CD8-positive, alpha-beta memory T cell (primary cell): ENCODE measurements around the gene GGA3. TPM values are rescaled to one million over a fixed set of nuclear protein-coding genes. Genes with fewer than 3 reads are reported as not detected.
"Not testable (repeated sequence)": the region's sequence is repeated elsewhere in the genome, so short reads cannot be mapped to it uniquely, and the experiment has no call there.

Source experiments
- CTCF ChIA-PET: fragments of 350-600 bp; sonication (Branson Sonifier 250); formaldehyde crosslinking; loops from one replicate; lab custom pipeline; 2021; ENCODE audit warnings: antibody characterized with exemption; lab: Charles Lee
- POLR2A ChIA-PET: fragments of 350-600 bp; sonication (Branson Sonifier 250); formaldehyde crosslinking; loops from one replicate; lab custom pipeline; 2021; ENCODE audit warnings: antibody characterized with exemption; lab: Charles Lee
- DNase-seq, 5 donors: peaks; one replicate each; pipeline versions ENCODE4 v3.0.0 to v3.0.0-alpha.2; 2020 to 2022; ENCODE audit warnings: mixed read lengths in 1 of 5
- H3K27ac ChIP-seq: one replicate; pipeline ENCODE4 v1.7.0; 2013; ENCODE audit warnings: low read depth, mild to moderate bottlenecking, low read length, moderate library complexity
- H3K27me3 ChIP-seq: 2 replicates; pipeline ENCODE4 v1.7.0; 2013; ENCODE audit warnings: low read length, mild to moderate bottlenecking; ENCODE audit not compliant: insufficient read depth, poor library complexity, severe bottlenecking
- H3K36me3 ChIP-seq: 2 replicates; pipeline ENCODE4 v1.7.0; 2013; ENCODE audit warnings: mild to moderate bottlenecking, low read length, moderate library complexity; ENCODE audit not compliant: insufficient read depth
- H3K4me1 ChIP-seq: 2 replicates; pipeline ENCODE4 v1.7.0; 2013; ENCODE audit warnings: mild to moderate bottlenecking, low read length, moderate library complexity; ENCODE audit not compliant: insufficient read depth
- H3K4me3 ChIP-seq: 2 replicates; pipeline ENCODE4 v1.7.0; 2013; ENCODE audit warnings: mild to moderate bottlenecking, low read length
- H3K9me3 ChIP-seq: 2 replicates; pipeline ENCODE4 v1.7.0; 2013; ENCODE audit warnings: mild to moderate bottlenecking, low read length
- H3K27ac Mint-ChIP-seq, 8 donors: one replicate each; pipeline ENCODE4 v1.8.0; 2020 to 2021; ENCODE audit warnings: mixed read lengths in 8 of 8, mild to moderate bottlenecking in 6 of 8, inconsistent platforms in 3 of 8, moderate library complexity in 3 of 8
- H3K27me3 Mint-ChIP-seq, 2 donors: one replicate each; pipeline ENCODE4 v1.8.0; 2020 to 2021; ENCODE audit warnings: mixed read lengths in 2 of 2, mild to moderate bottlenecking in 1 of 2, moderate library complexity in 1 of 2
- H3K36me3 Mint-ChIP-seq, 3 donors: one replicate each; pipeline ENCODE4 v1.8.0; 2020 to 2021; ENCODE audit warnings: mixed read lengths in 3 of 3, inconsistent platforms in 1 of 3, mild to moderate bottlenecking in 1 of 3
- H3K4me1 Mint-ChIP-seq, 3 donors: one replicate each; pipeline ENCODE4 v1.8.0; 2020 to 2021; ENCODE audit warnings: mixed read lengths in 3 of 3, inconsistent platforms in 1 of 3, mild to moderate bottlenecking in 1 of 3
- H3K4me3 Mint-ChIP-seq, 7 donors: one replicate each; pipeline ENCODE4 v1.8.0; 2020 to 2021; ENCODE audit warnings: mixed read lengths in 7 of 7, mild to moderate bottlenecking in 6 of 7, moderate library complexity in 4 of 7, inconsistent platforms in 2 of 7
- H3K9me3 Mint-ChIP-seq, 5 donors: one replicate each; pipeline ENCODE4 v1.8.0; 2020 to 2022; ENCODE audit warnings: mixed read lengths in 5 of 5, mild to moderate bottlenecking in 3 of 5, moderate library complexity in 2 of 5, inconsistent platforms in 1 of 5
- polyA plus RNA-seq: library from polyadenylated mRNA; unstranded; fragments of 300-500 nt; fragmentation: Illumina TruSeq; gene quantifications from one replicate; pipeline ENCODE4 v1.2.3, GENCODE V29; 2021
- total RNA-seq, 2 experiments: library from RNA; stranded (reverse); gene quantifications; one replicate each; pipeline ENCODE4 v1.2.3, GENCODE V29; 2021

Gene GGA3
- total and polyA plus RNA-seq, 3 experiments from 2014 or later: 17.6 to 75.1 (median 73.2) TPM

GRCh38 chr17:75209061-75209460, 52.3 kb downstream of the GGA3 start:
- Histone ChIP-seq H3K4me1 (peaks cover 8% of the 10 kb centered on the region), H3K27me3 (no peaks in the 10 kb centered on the region), H3K36me3 (peaks cover 19% of the 10 kb centered on the region), H3K9me3 (no peaks in the 10 kb centered on the region), H3K4me3 (no peak overlapping the region), H3K27ac (no peak overlapping the region)
- DNase-seq: no peak
- Mint-ChIP-seq H3K4me1 (peaks cover 24 to 39% (median 31%) of the 10 kb centered on the region in 3 donors), H3K27me3 (no peaks in the 10 kb centered on the region), H3K27ac (peak overlapping the region in 2 of 8 donors; percentile 9 to 60), H3K9me3 (no peaks in the 10 kb centered on the region), H3K36me3 (peaks cover 4 to 54% (median 9%) of the 10 kb centered on the region in 3 donors), H3K4me3 (peak overlapping the region in 1 of 7 donors; percentile 64)
- POLR2A ChIA-PET: interaction anchor here (0.7 kb wide), 2 partner anchors 36 to 54 kb away, joined by 3 to 10 read pairs; no protein-coding TSS in a partner anchor
- CTCF ChIA-PET: interaction anchor here (0.8 to 0.9 kb wide), 2 partner anchors 9 to 26 kb away, joined by 3 to 4 read pairs; no protein-coding TSS in a partner anchor

DNA sequence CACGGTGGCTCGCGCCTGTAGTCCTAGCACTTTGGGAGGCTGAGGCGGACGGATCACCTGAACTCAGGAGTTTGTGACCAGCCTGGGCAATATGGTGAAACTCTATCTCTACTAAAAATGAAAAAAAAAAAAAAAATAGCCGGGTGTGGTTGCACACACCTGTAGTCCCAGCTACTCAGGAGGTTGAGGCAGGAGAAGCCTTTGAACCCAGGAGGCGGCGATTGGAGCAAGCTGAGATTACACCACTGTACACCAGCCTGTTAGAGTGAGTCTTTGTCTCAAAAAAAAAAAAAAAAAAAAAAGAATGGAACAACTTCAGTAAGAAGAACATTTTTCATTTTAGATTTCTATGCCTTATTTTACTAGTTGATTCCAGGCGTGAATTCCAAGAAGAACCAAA, 53.2 kb downstream of the GGA3 start:
- Histone ChIP-seq H3K4me1 (peaks cover 8% of the 10 kb centered on the region), H3K4me3 (no peak overlapping the region), H3K27me3 (no peaks in the 10 kb centered on the region), H3K27ac (no peak overlapping the region), H3K9me3 (no peaks in the 10 kb centered on the region), H3K36me3 (peaks cover 14% of the 10 kb centered on the region)
- H3K27me3 Mint-ChIP-seq: no peaks in the 10 kb centered on the region
- ChIA-PET POLR2A (no interaction called here), CTCF (interaction anchor here (0.9 kb wide), 2 partner anchors 27 to 96 kb away, joined by 3 read pairs; no protein-coding TSS in a partner anchor)
- peaks cover 26 to 39% (median 34%) of the 10 kb centered on the region in 3 donors for H3K4me1 Mint-ChIP-seq
- H3K27ac Mint-ChIP-seq: peak overlapping the region in 1 of 8 donors; percentile 71
- no peaks in the 10 kb centered on the region for H3K9me3 Mint-ChIP-seq
- H3K4me3 Mint-ChIP-seq: peak overlapping the region in 4 of 7 donors; percentile 18 to 69 (median 56)
- peaks cover 4 to 47% (median 9%) of the 10 kb centered on the region in 3 donors for H3K36me3 Mint-ChIP-seq
- DNase-seq: no peak

- peaks cover 10% of the 10 kb centered on the region for H3K36me3 ChIP-seq
- Mint-ChIP-seq H3K4me3 (peak overlapping the region in 5 of 7 donors; percentile 18 to 69 (median 48)), H3K9me3 (no peaks in the 10 kb centered on the region)
These were observed 53.6 kb downstream of the GGA3 start for GRCh38 chr17:75207760-75208159.

DNA sequence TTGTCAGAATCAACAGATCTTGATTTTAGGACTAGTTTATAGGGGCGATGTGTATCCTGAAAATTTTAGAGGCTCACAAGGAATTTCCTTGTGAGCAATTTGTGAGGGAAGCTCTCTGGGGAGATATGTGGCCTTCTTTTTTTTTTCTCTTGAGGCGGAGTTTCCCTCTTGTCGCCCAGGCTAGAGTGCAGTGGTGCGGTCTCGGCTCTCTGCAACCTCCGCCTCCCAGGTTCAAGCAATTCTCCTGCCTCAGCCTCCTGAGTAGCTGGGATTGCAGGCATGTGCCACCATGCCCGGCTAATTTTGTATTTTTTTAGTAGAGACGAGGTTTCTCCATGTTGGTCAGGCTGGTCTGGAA, 54.4 kb downstream of the GGA3 start:
- ChIA-PET CTCF (interaction anchor here (0.9 to 9.2 kb wide), 3 partner anchors 33 to 92 kb away, joined by 3 to 174 read pairs (median 4); no protein-coding TSS in a partner anchor), POLR2A (interaction anchor here (0.8 kb wide), 1 partner anchor 199 kb away, joined by 3 read pairs; no protein-coding TSS in a partner anchor)
- H3K27me3 Mint-ChIP-seq, H3K9me3 Mint-ChIP-seq, DNase-seq, H3K4me1 ChIP-seq, H3K36me3 ChIP-seq, H3K4me3 ChIP-seq, H3K9me3 ChIP-seq, H3K27me3 ChIP-seq, H3K27ac ChIP-seq: not testable (repeated sequence)
- Mint-ChIP-seq H3K36me3 (peaks cover 4 to 39% (median 7%) of the 10 kb centered on the region in 3 donors), H3K4me1 (peaks cover 26 to 39% (median 34%) of the 10 kb centered on the region in 3 donors), H3K27ac (peak overlapping the region in 5 of 8 donors; percentile 42 to 99 (median 98)), H3K4me3 (peak overlapping the region; percentile 42 to 98 (median 96))

More at GRCh38 chr17:75207760-75208159, 53.6 kb downstream of the GGA3 start:
- Mint-ChIP-seq H3K36me3 (peaks cover 4 to 43% (median 7%) of the 10 kb centered on the region in 3 donors), H3K4me1 (peaks cover 26 to 39% (median 34%) of the 10 kb centered on the region in 3 donors), H3K27ac (peak overlapping the region in 2 of 8 donors; percentile 71 to 88), H3K27me3 (no peaks in the 10 kb centered on the region)
- H3K27me3 ChIP-seq: no peaks in the 10 kb centered on the region
- H3K4me1 ChIP-seq: peaks cover 8% of the 10 kb centered on the region
- no peaks in the 10 kb centered on the region for H3K9me3 ChIP-seq
- no peak overlapping the region for H3K27ac ChIP-seq
- DNase-seq: no peak
- ChIA-PET CTCF (interaction anchor here (0.9 kb wide), 2 partner anchors 33 to 96 kb away, joined by 3 read pairs; no protein-coding TSS in a partner anchor), POLR2A (interaction anchor here (0.8 kb wide), 1 partner anchor 199 kb away, joined by 3 read pairs; no protein-coding TSS in a partner anchor)
- H3K4me3 ChIP-seq: no peak overlapping the region

DNA sequence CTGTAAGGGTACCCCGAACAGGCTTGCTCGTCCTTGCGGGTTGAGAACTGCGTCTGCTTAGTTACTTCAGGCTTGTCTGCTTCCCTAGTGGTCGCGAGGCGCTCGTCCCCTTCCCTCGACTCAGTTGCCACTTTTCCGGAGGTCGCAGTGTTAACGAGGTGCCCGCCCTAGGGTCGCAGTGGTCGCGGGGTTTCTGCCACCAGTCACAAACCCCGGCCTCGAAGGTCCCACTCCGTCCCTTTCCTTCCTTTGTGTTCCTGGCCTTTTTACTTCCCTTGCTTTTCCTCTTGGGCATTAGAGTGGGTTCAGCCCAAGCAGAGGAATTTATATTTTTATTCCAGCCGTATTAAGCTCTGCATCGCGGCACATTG, 55.6 kb downstream of the GGA3 start:
- H3K36me3 Mint-ChIP-seq: peaks cover 4 to 30% (median 4%) of the 10 kb centered on the region in 3 donors
- Histone ChIP-seq H3K4me3 (peak overlapping the region; percentile 92), H3K27me3 (no peaks in the 10 kb centered on the region), H3K4me1 (peaks cover 8% of the 10 kb centered on the region), H3K27ac (peak overlapping the region; percentile 91), H3K36me3 (no peaks in the 10 kb centered on the region), H3K9me3 (no peaks in the 10 kb centered on the region)
- CTCF ChIA-PET: interaction anchor here (1.0 to 9.2 kb wide), 5 partner anchors 16 to 195 kb away, joined by 3 to 174 read pairs (median 4); no protein-coding TSS in a partner anchor
- peak overlapping the region; percentile 94 to 98 (median 96) for H3K4me3 Mint-ChIP-seq
- DNase-seq: no peak
- POLR2A ChIA-PET: interaction anchor here (0.6 to 1.0 kb wide), 2 partner anchors 69 to 84 kb away, joined by 3 to 4 read pairs; partner anchors contain the start of gene SLC25A19
- no peaks in the 10 kb centered on the region for H3K27me3 Mint-ChIP-seq
- peaks cover 31 to 45% (median 39%) of the 10 kb centered on the region in 3 donors for H3K4me1 Mint-ChIP-seq
- H3K9me3 Mint-ChIP-seq: no peaks in the 10 kb centered on the region
- H3K27ac Mint-ChIP-seq: peak overlapping the region; percentile 93 to 99 (median 98)

- no peaks in the 10 kb centered on the region for H3K27me3 Mint-ChIP-seq
- POLR2A ChIA-PET: interaction anchor here (0.6 to 1.0 kb wide), 4 partner anchors 28 to 95 kb away, joined by 3 to 4 read pairs (median 3); partner anchors contain the start of genes ARMC7 and SLC25A19
These were observed 56.2 kb downstream of the GGA3 start, which contains the start of gene NUP85 for GRCh38 chr17:75205037-75205792. NUP85 (plus strand) TSS chr17:75205679; CDS start chr17:75205762, 83 bp downstream.

DNA sequence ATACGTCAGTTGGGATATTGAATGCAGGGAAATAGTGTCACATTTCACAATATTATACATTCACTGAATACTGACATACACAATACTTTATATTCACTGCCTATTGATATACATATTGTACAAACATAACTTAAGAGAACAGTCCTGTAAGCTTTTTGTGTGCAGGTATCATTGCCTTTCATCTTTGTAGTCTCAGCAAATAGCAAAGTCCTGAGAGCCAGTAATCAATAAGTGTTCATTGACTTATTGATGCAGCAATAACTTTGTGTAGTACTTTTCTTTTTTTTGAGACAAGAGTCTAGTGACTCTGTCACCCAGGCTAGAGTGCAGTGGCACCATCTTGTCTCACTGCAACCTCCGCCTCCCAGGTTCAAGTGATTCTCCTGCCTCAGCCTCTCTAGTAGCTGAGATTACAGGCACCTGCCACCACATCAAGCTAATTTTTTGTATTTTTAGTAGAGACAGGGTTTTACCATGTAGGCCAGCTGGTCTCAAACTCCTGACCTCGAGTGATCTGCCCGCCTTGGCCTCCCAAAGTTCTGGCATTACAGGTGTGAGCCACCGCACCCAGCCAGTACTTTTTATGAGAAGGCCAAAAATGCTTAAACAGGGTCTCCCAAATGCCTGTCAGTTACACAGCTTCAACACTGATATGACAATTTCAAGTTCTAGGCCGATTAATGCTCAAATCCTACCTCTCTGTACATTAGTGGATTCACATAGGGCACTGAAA, 61.4 kb downstream of the GGA3 start:
- H3K36me3 ChIP-seq: no peaks in the 10 kb centered on the region
- H3K27ac ChIP-seq: no peak overlapping the region
- ChIA-PET POLR2A (no interaction called here), CTCF (interaction anchor here (0.8 to 9.2 kb wide), 7 partner anchors 9 to 238 kb away, joined by 3 to 174 read pairs (median 4); no protein-coding TSS in a partner anchor)
- Mint-ChIP-seq H3K4me3 (no peak overlapping the region), H3K9me3 (no peaks in the 10 kb centered on the region), H3K4me1 (peaks cover 7 to 11% (median 11%) of the 10 kb centered on the region in 3 donors), H3K27ac (no peak overlapping the region), H3K36me3 (peaks cover 0 to under 1% (median 0%) of the 10 kb centered on the region in 3 donors), H3K27me3 (no peaks in the 10 kb centered on the region)
- no peak overlapping the region for H3K4me3 ChIP-seq
- peaks cover 8% of the 10 kb centered on the region for H3K4me1 ChIP-seq
- no peaks in the 10 kb centered on the region for H3K9me3 ChIP-seq
- no peak for DNase-seq
- no peaks in the 10 kb centered on the region for H3K27me3 ChIP-seq

More at GRCh38 chr17:75205037-75205792, 56.2 kb downstream of the GGA3 start, which contains the start of gene NUP85:
- peak; percentile 88 to 94 (median 91) for DNase-seq
- Histone ChIP-seq H3K27ac (peak within 1 kb of the TSS; percentile 91), H3K4me3 (peak within 1 kb of the TSS; percentile 92), H3K4me1 (peaks cover 8% of the 10 kb centered on the region), H3K9me3 (no peaks in the 10 kb centered on the region), H3K27me3 (no peaks in the 10 kb centered on the region), H3K36me3 (no peaks in the 10 kb centered on the region)
- Mint-ChIP-seq H3K4me1 (peaks cover 31 to 42% (median 39%) of the 10 kb centered on the region in 3 donors), H3K9me3 (no peaks in the 10 kb centered on the region), H3K27ac (peak within 1 kb of the TSS; percentile 93 to 99 (median 98)), H3K4me3 (peak within 1 kb of the TSS; percentile 94 to 98 (median 96)), H3K36me3 (peaks cover 2 to 25% (median 4%) of the 10 kb centered on the region in 3 donors)
- CTCF ChIA-PET: interaction anchor here (1.0 to 9.2 kb wide), 5 partner anchors 16 to 195 kb away, joined by 3 to 174 read pairs (median 4); no protein-coding TSS in a partner anchor
